GM12878 (cell line): ENCODE measurements around the gene STXBP1. TPM values are rescaled to one million over a fixed set of nuclear protein-coding genes. Genes with fewer than 3 reads are reported as not detected.

Experiments
- ATF2 ChIP-seq: IDR thresholded peaks from 2 replicates; pipeline ENCODE4 v1.6.1; 2012; ENCODE audit warnings: low read length, inconsistent platforms
- CUX1 ChIP-seq: IDR thresholded peaks from 2 replicates; pipeline ENCODE4 v1.6.1; 2012; ENCODE audit warnings: improper control_type of control experiment, low read depth, low read length; ENCODE audit not compliant: insufficient replicate concordance
- WRNIP1 ChIP-seq: IDR thresholded peaks from 2 replicates; pipeline ENCODE4 v1.6.1; 2011; ENCODE audit warnings: low read depth, low read length, improper control_type of control experiment, borderline replicate concordance
- ZNF687 ChIP-seq: fragments of 450-650 bp; IDR thresholded peaks from 2 replicates; pipeline ENCODE4 v1.6.1; 2017; ENCODE audit warnings: mild to moderate bottlenecking, moderate library complexity
- polyA plus RNA-seq, 11 experiments: library from polyadenylated mRNA; depleted of rRNA in 4 of 11; unstranded in 6 of 11; stranded (reverse) in 5 of 11; fragments of >200 nt; fragmentation: Nextera tagmentation in 4 of 11; fragmentation: Illumina TruSeq in 1 of 11; extraction: Ambion mirVana in 4 of 11; extraction: Trizol in 1 of 11; gene quantifications; 1 replicate in 1 of 11; 2 replicates in 10 of 11; pipeline versions ENCODE4 v1.2.1 to v1.2.3, GENCODE V29; 2011 to 2016; ENCODE audit warnings: inconsistent platforms in 2 of 11, missing spikeins in 2 of 11, low read depth in 1 of 11
- total RNA-seq, 4 experiments: library from RNA; depleted of rRNA in 3 of 4; stranded (reverse); fragments of >200 nt in 3 of 4; fragmentation: Illumina TruSeq in 1 of 4; extraction: Trizol in 1 of 4; gene quantifications; 2 replicates each; pipeline versions ENCODE4 v1.2.1 to v1.2.3, GENCODE V29; 2013 to 2021

The STXBP1 gene
- total and polyA plus RNA-seq, 10 of the 15 experiments (the other 5 are each of a cell fraction or from before 2014, with no cell fraction given), result 0.08 to 0.85 (median 0.31) TPM; not detected in 3

- no peak for TF ChIP-seq CUX1
- no peak for TF ChIP-seq WRNIP1
- TF ChIP-seq ZNF687, result no peak
- TF ChIP-seq ATF2, result no peak
Observed at GRCh38 chr9:127574072-127574993, 37.7 kb upstream of the STXBP1 start (continued).
